ENCODE measurements around the gene PTPRE. TPM values are rescaled to one million over a fixed set of nuclear protein-coding genes. Genes with fewer than 3 reads are reported as not detected.

Gene PTPRE
- total and polyA plus RNA-seq, 10 of the 15 experiments (the other 5 are each of a cell fraction or from before 2014, with no cell fraction given): 2.9 to 7.6 (median 5.8) TPM

- Histone ChIP-seq H3K4me1 (ENCODE audit: control insufficient read depth, insufficient read depth, low read length) (no peaks in the 10 kb centered on the region), H3K79me2 (ENCODE audit: control insufficient read depth, insufficient read depth, low read length) (no peaks in the 10 kb centered on the region), H3K4me2 (ENCODE audit: control insufficient read depth, insufficient read depth) (no peak overlapping the region), H3K4me3 (no peak overlapping the region), H2AFZ (ENCODE audit: control insufficient read depth, low read depth, low read length) (no peak overlapping the region), H4K20me1 (ENCODE audit: control insufficient read depth, insufficient read depth) (no peaks in the 10 kb centered on the region), H3K36me3 (ENCODE audit: control insufficient read depth in 2 of 2, insufficient read depth in 2 of 2, low read length in 1 of 2) (peaks cover 0 to 7% of the 10 kb centered on the region in 2 experiments; a peak in 3 of 4 replicates), H3K27me3 (replicated peaks in 1 of 2; ENCODE audit: control insufficient read depth in 2 of 2, insufficient read depth in 2 of 2, low read length in 1 of 2) (no peaks in the 10 kb centered on the region), H3K27ac (ENCODE audit: control insufficient read depth, insufficient read depth) (no peak overlapping the region), H3K9ac (ENCODE audit: control insufficient read depth, insufficient read depth, low read length) (no peak overlapping the region), H3K9me3 (replicated peaks; ENCODE audit: control insufficient read depth, insufficient read depth, low read length) (no peaks in the 10 kb centered on the region)
- ChIA-PET RAD21 (ENCODE audit: unreplicated experiment) (interaction anchor here (1.3 kb wide), 1 partner anchor 40 kb away, joined by 6 read pairs; no protein-coding TSS in a partner anchor), POLR2A (interaction anchor here (0.6 kb wide), 1 partner anchor 54 kb away, joined by 3 read pairs; no protein-coding TSS in a partner anchor), SMC1A (ENCODE audit: uncharacterized antibody, unreplicated experiment) (interaction anchor here (2.2 kb wide), 1 partner anchor 39 kb away, joined by 11 read pairs; no protein-coding TSS in a partner anchor), CTCF (interaction anchor here (2.0 to 9.4 kb wide), 2 partner anchors 40 to 76 kb away, joined by 6 to 277 read pairs; no protein-coding TSS in a partner anchor)
- in situ Hi-C loops (cut with MboI): loop anchor here (5.0 kb wide), 1 partner anchor 42 kb away; no protein-coding TSS in a partner anchor
- no peak for TF ChIP-seq CBX3 (IDR thresholded peaks at IDR 0.05; ENCODE audit: borderline replicate concordance, low read depth)
- TF ChIP-seq ETV6 (conservative IDR thresholded peaks at IDR 0.05 in 1 of 2, IDR thresholded peaks at IDR 0.05 in 1 of 2; ENCODE audit: borderline replicate concordance in 1 of 2, low read depth in 1 of 2): no peak
- no peak for TF ChIP-seq EGR1 (IDR thresholded peaks at IDR 0.05; ENCODE audit: borderline replicate concordance in 1 of 2, low read depth in 2 of 2, low read length in 2 of 2)
- TF ChIP-seq SREBF1 (IDR thresholded peaks at IDR 0.05; ENCODE audit: low read length): no peak
- TF ChIP-seq RAD51 (IDR thresholded peaks at IDR 0.05): no peak
- intact Hi-C loops (cut with micrococcal nuclease; ENCODE audit: unreplicated experiment): no loop called here
- WGBS (ENCODE audit: insufficient coverage, insufficient replicate concordance, low lambda C conversion rate, missing lambda C conversion rate): 95% methylated on average over 5 of the region's 5 CpGs
- no peak for FAIRE-seq
- no peak for ATAC-seq
- no peak for DNase-seq (ENCODE audit: low read depth, low spot score)
- BruUV-seq (replicated peaks): no TSS peak
These were observed 167.7 kb downstream of the PTPRE start for GRCh38 chr10:128074589-128074988.

- SMC1A ChIA-PET (ENCODE audit: uncharacterized antibody, unreplicated experiment): interaction anchor here (0.9 kb wide), 1 partner anchor 41 kb away, joined by 3 read pairs; no protein-coding TSS in a partner anchor
- RAD21 ChIA-PET (ENCODE audit: unreplicated experiment): interaction anchor here (0.8 kb wide), 1 partner anchor 74 kb away, joined by 3 read pairs; no protein-coding TSS in a partner anchor
- no peaks in the 10 kb centered on the region for H4K20me1 ChIP-seq (ENCODE audit: control insufficient read depth, insufficient read depth)
- CTCF ChIA-PET: interaction anchor here (0.9 to 1.4 kb wide), 4 partner anchors 42 to 74 kb away, joined by 3 to 4 read pairs (median 3); no protein-coding TSS in a partner anchor
- H3K9ac ChIP-seq (ENCODE audit: control insufficient read depth, insufficient read depth, low read length): no peak overlapping the region
- no peak overlapping the region for H3K27ac ChIP-seq (ENCODE audit: control insufficient read depth, insufficient read depth)
- no peaks in the 10 kb centered on the region for H3K79me2 ChIP-seq (ENCODE audit: control insufficient read depth, insufficient read depth, low read length)
- H3K4me2 ChIP-seq (ENCODE audit: control insufficient read depth, insufficient read depth): no peak overlapping the region
- H3K4me1 ChIP-seq (ENCODE audit: control insufficient read depth, insufficient read depth, low read length): no peaks in the 10 kb centered on the region
- in situ Hi-C loops (cut with MboI): no loop called here
- intact Hi-C loops (cut with micrococcal nuclease; ENCODE audit: unreplicated experiment): no loop called here
- ATAC-seq (no peak), FAIRE-seq (no peak), DNase-seq (ENCODE audit: low read depth, low spot score) (no peak)
- POLR2A ChIA-PET: no interaction called here
- WGBS (ENCODE audit: insufficient coverage, insufficient replicate concordance, low lambda C conversion rate, missing lambda C conversion rate): 80% methylated on average over 21 of the region's 21 CpGs
- H3K9me3 ChIP-seq (replicated peaks; ENCODE audit: control insufficient read depth, insufficient read depth, low read length): no peaks in the 10 kb centered on the region
- no peaks in the 10 kb centered on the region for H3K27me3 ChIP-seq (replicated peaks in 1 of 2; ENCODE audit: control insufficient read depth in 2 of 2, insufficient read depth in 2 of 2, low read length in 1 of 2)
- peaks cover 0 to 3% of the 10 kb centered on the region in 2 experiments; a peak in 3 of 4 replicates for H3K36me3 ChIP-seq (ENCODE audit: control insufficient read depth in 2 of 2, insufficient read depth in 2 of 2, low read length in 1 of 2)
- H3K4me3 ChIP-seq: no peak overlapping the region
- no peak overlapping the region for H2AFZ ChIP-seq (ENCODE audit: control insufficient read depth, low read depth, low read length)
- BruUV-seq (replicated peaks): no TSS peak
- TF ChIP-seq SREBF1 (IDR thresholded peaks at IDR 0.05; ENCODE audit: low read length) (no peak), HCFC1 (IDR thresholded peaks at IDR 0.05; ENCODE audit: low read length) (no peak), REST (IDR thresholded peaks at IDR 0.05; ENCODE audit: low read depth, low read length) (no peak), NR2C1 (IDR thresholded peaks at IDR 0.05) (no peak), NFIC (IDR thresholded peaks at IDR 0.05; ENCODE audit: low read depth, low read length) (no peak), SREBF2 (IDR thresholded peaks at IDR 0.05; ENCODE audit: low read length) (no peak), ATF7 (IDR thresholded peaks at IDR 0.05; ENCODE audit: low read depth) (no peak)
These were observed 170.4 kb downstream of the PTPRE start for GRCh38 chr10:128077155-128077875.
